Smooth muscle cell (in vitro differentiated cells): Measurements from ENCODE around the gene TAF4. TPM values are rescaled to one million over a fixed set of nuclear protein-coding genes. Genes with fewer than 3 reads are reported as not detected.

Source experiments
- DNase-seq: peaks from one replicate; lab custom pipeline; 2025; ENCODE audit not compliant: unreplicated experiment; lab: John Stamatoyannopoulos, UW
- H2AFZ ChIP-seq: fragments of 200-600 bp; sonication (generic); 2 replicates; pipeline ENCODE4 v1.6.0; 2016; ENCODE audit warnings: antibody characterized with exemption, low read depth, mild to moderate bottlenecking
- H3F3A ChIP-seq: fragments of 200-600 bp; sonication (generic); 2 replicates; pipeline ENCODE4 v1.6.0; 2017; ENCODE audit warnings: antibody characterized with exemption, low read depth
- H3K27ac ChIP-seq: fragments of 200-600 bp; sonication (generic); 2 replicates; pipeline ENCODE4 v1.5.1; 2016; ENCODE audit warnings: low read depth, mild to moderate bottlenecking
- H3K27me3 ChIP-seq: fragments of 200-600 bp; sonication (generic); 2 replicates; pipeline ENCODE4 v1.6.1; 2016; ENCODE audit warnings: low read depth, mild to moderate bottlenecking
- H3K36me3 ChIP-seq: fragments of 200-600 bp; sonication (generic); 2 replicates; pipeline ENCODE4 v1.5.1; 2016; ENCODE audit warnings: low read depth
- H3K4me1 ChIP-seq: fragments of 200-600 bp; sonication (generic); 2 replicates; pipeline ENCODE4 v1.5.1; 2016; ENCODE audit warnings: low read depth
- H3K4me2 ChIP-seq: fragments of 200-600 bp; sonication (generic); 2 replicates; pipeline ENCODE4 v1.6.0; 2016; ENCODE audit warnings: mild to moderate bottlenecking
- H3K4me3 ChIP-seq: fragments of 200-600 bp; sonication (generic); 2 replicates; pipeline ENCODE4 v1.5.1; 2016; ENCODE audit warnings: mild to moderate bottlenecking
- H3K79me2 ChIP-seq: fragments of 200-600 bp; sonication (generic); 2 replicates; pipeline ENCODE4 v1.6.0; 2016; ENCODE audit warnings: low read depth, mild to moderate bottlenecking
- H3K9ac ChIP-seq: fragments of 200-600 bp; sonication (generic); 2 replicates; pipeline ENCODE4 v1.6.0; 2016; ENCODE audit warnings: low read depth
- H3K9me3 ChIP-seq: fragments of 200-600 bp; sonication (generic); replicated peaks from 2 replicates; pipeline ENCODE4 v1.5.1; 2016; ENCODE audit warnings: low read depth
- H4K20me1 ChIP-seq: fragments of 200-600 bp; sonication (generic); 2 replicates; pipeline ENCODE4 v1.6.0; 2016; ENCODE audit warnings: low read depth
- WGBS: methylation state at CpG from one replicate; pipeline ENCODE4 v1.1.7; 2016; ENCODE audit warnings: low lambda C conversion rate; 5-methylcytosine and 5-hydroxymethylcytosine counted together
- polyA plus RNA-seq: library from polyadenylated mRNA; unstranded; fragments of >200 nt; fragmentation: Nextera tagmentation; extraction: Ambion mirVana; gene quantifications from 2 replicates; pipeline ENCODE4 v1.2.1, GENCODE V29; 2016
- total RNA-seq: library from RNA; depleted of rRNA; stranded (reverse); fragments of >200 nt; gene quantifications from 2 replicates; pipeline ENCODE4 v1.2.3, GENCODE V29; 2014
- TF ChIP-seq, protein P1 (sequence below): fragments of 200-600 bp; sonication (generic); IDR thresholded peaks from 2 replicates; pipeline ENCODE4 v1.5.1; 2017; ENCODE audit warnings: borderline replicate concordance, mild to moderate bottlenecking, antibody characterized with exemption; ENCODE audit not compliant: insufficient read depth, poor library complexity, severe bottlenecking

The TAF4 gene
- total and polyA plus RNA-seq, 2 experiments from 2014 or later: 0.67 to 8.5 TPM

- no peaks in the 10 kb centered on the region for H3K27me3 ChIP-seq
- H3K9ac ChIP-seq: no peak overlapping the region
- no peak overlapping the region for H2AFZ ChIP-seq
- no peaks in the 10 kb centered on the region for H3F3A ChIP-seq
- H4K20me1 ChIP-seq: peaks cover 95% of the 10 kb centered on the region
- H3K4me2 ChIP-seq: no peak overlapping the region
- H3K36me3 ChIP-seq: no peaks in the 10 kb centered on the region
- H3K9me3 ChIP-seq: no peaks in the 10 kb centered on the region
- DNase-seq: no peak
- H3K27ac ChIP-seq: no peak overlapping the region
- TF ChIP-seq, protein P1, sequence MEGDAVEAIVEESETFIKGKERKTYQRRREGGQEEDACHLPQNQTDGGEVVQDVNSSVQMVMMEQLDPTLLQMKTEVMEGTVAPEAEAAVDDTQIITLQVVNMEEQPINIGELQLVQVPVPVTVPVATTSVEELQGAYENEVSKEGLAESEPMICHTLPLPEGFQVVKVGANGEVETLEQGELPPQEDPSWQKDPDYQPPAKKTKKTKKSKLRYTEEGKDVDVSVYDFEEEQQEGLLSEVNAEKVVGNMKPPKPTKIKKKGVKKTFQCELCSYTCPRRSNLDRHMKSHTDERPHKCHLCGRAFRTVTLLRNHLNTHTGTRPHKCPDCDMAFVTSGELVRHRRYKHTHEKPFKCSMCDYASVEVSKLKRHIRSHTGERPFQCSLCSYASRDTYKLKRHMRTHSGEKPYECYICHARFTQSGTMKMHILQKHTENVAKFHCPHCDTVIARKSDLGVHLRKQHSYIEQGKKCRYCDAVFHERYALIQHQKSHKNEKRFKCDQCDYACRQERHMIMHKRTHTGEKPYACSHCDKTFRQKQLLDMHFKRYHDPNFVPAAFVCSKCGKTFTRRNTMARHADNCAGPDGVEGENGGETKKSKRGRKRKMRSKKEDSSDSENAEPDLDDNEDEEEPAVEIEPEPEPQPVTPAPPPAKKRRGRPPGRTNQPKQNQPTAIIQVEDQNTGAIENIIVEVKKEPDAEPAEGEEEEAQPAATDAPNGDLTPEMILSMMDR: no peak
- no peaks in the 10 kb centered on the region for H3K4me1 ChIP-seq
- H3K4me3 ChIP-seq: no peak overlapping the region
- WGBS: 98% methylated on average over 24 of the region's 26 CpGs
- H3K79me2 ChIP-seq: peaks cover 76% of the 10 kb centered on the region
Observed at GRCh38 chr20:62052842-62053464, 12.7 kb downstream of the TAF4 start.

DNA sequence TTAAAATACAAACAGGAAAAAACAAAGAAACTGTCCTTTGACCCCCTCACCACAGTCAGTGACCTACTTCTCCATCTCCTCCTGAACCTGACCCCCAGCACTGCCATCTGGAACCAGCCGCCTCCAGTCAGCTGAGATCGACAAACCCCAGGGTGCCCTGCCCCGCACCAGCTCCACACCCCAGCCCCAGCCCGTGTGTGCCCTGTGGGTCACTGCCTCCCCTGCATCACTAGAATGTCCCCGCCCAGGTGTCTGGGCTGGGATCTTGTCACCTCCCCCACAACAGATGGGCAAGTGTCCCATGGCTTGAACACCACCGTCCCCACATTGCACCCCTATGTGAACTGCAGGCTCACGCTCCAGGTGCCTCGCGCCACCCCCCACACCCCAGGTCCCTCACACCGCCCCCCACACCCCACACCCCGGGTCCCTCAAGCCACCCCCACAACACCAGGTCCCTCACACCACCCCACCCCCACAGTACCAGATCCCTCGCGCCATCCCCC is 13.3 kb downstream of the TAF4 start:
- Histone ChIP-seq H3K27ac (no peak overlapping the region), H3K4me1 (no peaks in the 10 kb centered on the region), H3K36me3 (no peaks in the 10 kb centered on the region), H3K9ac (no peak overlapping the region), H3K4me3 (no peak overlapping the region), H4K20me1 (peaks cover 100% of the 10 kb centered on the region), H3K4me2 (no peak overlapping the region), H3K79me2 (peaks cover 77% of the 10 kb centered on the region), H3K27me3 (no peaks in the 10 kb centered on the region), H2AFZ (no peak overlapping the region), H3K9me3 (no peaks in the 10 kb centered on the region), H3F3A (no peaks in the 10 kb centered on the region)
- TF ChIP-seq, protein P1: no peak
- WGBS: 92% methylated on average over 5 of the region's 13 CpGs
- DNase-seq: no peak

GRCh38 chr20:62051546-62052255 is 14.0 kb downstream of the TAF4 start:
- no peak overlapping the region for H3K9ac ChIP-seq
- no peaks in the 10 kb centered on the region for H3K36me3 ChIP-seq
- TF ChIP-seq, protein P1: no peak
- H4K20me1 ChIP-seq: peaks cover 100% of the 10 kb centered on the region
- 94% methylated on average over 15 of the region's 17 CpGs for WGBS
- no peak overlapping the region for H3K4me2 ChIP-seq
- H2AFZ ChIP-seq: no peak overlapping the region
- H3K79me2 ChIP-seq: peaks cover 77% of the 10 kb centered on the region
- H3K4me3 ChIP-seq: no peak overlapping the region
- no peaks in the 10 kb centered on the region for H3K9me3 ChIP-seq
- no peak for DNase-seq
- no peaks in the 10 kb centered on the region for H3K4me1 ChIP-seq
- no peaks in the 10 kb centered on the region for H3F3A ChIP-seq
- H3K27ac ChIP-seq: no peak overlapping the region
- H3K27me3 ChIP-seq: no peaks in the 10 kb centered on the region
